Pancreas (tissue), 10 donors: Measurements from ENCODE around the gene SAMHD1. TPM values are rescaled to one million over a fixed set of nuclear protein-coding genes. Genes with fewer than 3 reads are reported as not detected.
"Not testable (repeated sequence)": the region's sequence is repeated elsewhere in the genome, so short reads cannot be mapped to it uniquely, and the experiment has no call there.

Experiments used
- ATAC-seq, 4 donors: fragments of 200-7000 bp; cut with Tn5 transposase; one replicate each; pipeline versions ENCODE4 v1.8.0 to v1.9.1; 2020; ENCODE audit warnings: mild to moderate bottlenecking in 4 of 4, moderate library complexity in 4 of 4
- DNase-seq, 6 donors: peaks; one replicate each; pipeline ENCODE4 v3.0.0-alpha.2; 2020
- FAIRE-seq: peaks from 2 replicates; lab custom pipeline; 2012; peaks lifted over from hg19 to GRCh38; lab: Jason Lieb, UNC
- H3K27ac ChIP-seq, 4 donors: fragments of 200-600 bp; sonication (generic); 1 replicate in 3 of 4; 2 replicates in 1 of 4; pipeline versions ENCODE4 v1.5.0 to v1.8.0; 2020
- H3K27me3 ChIP-seq, 4 donors: fragments of 200-600 bp; one replicate each; pipeline ENCODE4 v1.8.0; 2021
- H3K36me3 ChIP-seq, 3 donors: fragments of 200-600 bp; sonication (generic) in 1 of 3; one replicate each; pipeline versions ENCODE4 v1.5.0 to v1.8.0; 2020 to 2021
- H3K4me1 ChIP-seq, 3 donors: fragments of 200-600 bp; one replicate each; pipeline ENCODE4 v1.8.0; 2021
- H3K4me3 ChIP-seq, 4 donors: fragments of 200-600 bp; sonication (generic) in 2 of 4; one replicate each; pipeline versions ENCODE4 v1.5.0 to v1.8.0; 2020 to 2021
- H3K9me3 ChIP-seq, 4 donors: fragments of 200-600 bp; one replicate each; pipeline ENCODE4 v1.8.0; 2021
- WGBS, 2 donors: extraction: QIAGEN DNeasy Blood & Tissue Kit; methylation state at CpG; one replicate each; pipeline ENCODE4 v1.1.7; 2013; 5-methylcytosine and 5-hydroxymethylcytosine counted together
- intact Hi-C, 3 donors: fragments of 100-400 bp; cut with DNase I; formaldehyde crosslinking; loops; one replicate each; pipeline versions ENCODE4 v1.11.1 to v1.14.2; 2022
- polyA plus RNA-seq, 2 donors: library from polyadenylated mRNA; stranded (reverse); fragments of 200-250 nt; gene quantifications; one replicate each; pipeline ENCODE4 v1.2.3, GENCODE V29; 2013
- total RNA-seq, 6 donors: library from RNA; stranded (reverse); fragmentation: NEBNext Ultra II Directional in 4 of 6; extraction: Animal tissue kit (Norgen Biotek cat#: 25700) in 4 of 6; gene quantifications; one replicate each; pipeline versions ENCODE4 v1.2.1 to v1.2.4, GENCODE V29; 2021 to 2023
- TF ChIP-seq, protein P1 (sequence below), 4 donors: fragments of 200-600 bp; sonication (generic) in 3 of 4; IDR thresholded peaks; one replicate each; pipeline versions ENCODE4 v1.5.0 to v1.8.0; 2021; ENCODE audit warnings: antibody characterized with exemption in 4 of 4
- donor health status: healthy with polysubstance abuse.
- donor health status: DM: no; HTN: no; CAD: no; lungs with moderate emphysema.
- donor health status: DM: no; HTN: no; CAD: no.
- donor health status: control.
- donor health status: control.
- donor health status: Bipolar disorder and iron deficiency.
- donor health status: DM: yes; HTN: yes; CAD: no.
- donor health status: DM: no; HTN: no; CAD: no.
- donor health status: DM: no; HTN: no; CAD: no.
- donor health status: DM: yes; HTN: yes; CAD: no.

SAMHD1 gene
- total and polyA plus RNA-seq, 8 donors, result 23.3 to 90.7 (median 49.0) TPM

DNA sequence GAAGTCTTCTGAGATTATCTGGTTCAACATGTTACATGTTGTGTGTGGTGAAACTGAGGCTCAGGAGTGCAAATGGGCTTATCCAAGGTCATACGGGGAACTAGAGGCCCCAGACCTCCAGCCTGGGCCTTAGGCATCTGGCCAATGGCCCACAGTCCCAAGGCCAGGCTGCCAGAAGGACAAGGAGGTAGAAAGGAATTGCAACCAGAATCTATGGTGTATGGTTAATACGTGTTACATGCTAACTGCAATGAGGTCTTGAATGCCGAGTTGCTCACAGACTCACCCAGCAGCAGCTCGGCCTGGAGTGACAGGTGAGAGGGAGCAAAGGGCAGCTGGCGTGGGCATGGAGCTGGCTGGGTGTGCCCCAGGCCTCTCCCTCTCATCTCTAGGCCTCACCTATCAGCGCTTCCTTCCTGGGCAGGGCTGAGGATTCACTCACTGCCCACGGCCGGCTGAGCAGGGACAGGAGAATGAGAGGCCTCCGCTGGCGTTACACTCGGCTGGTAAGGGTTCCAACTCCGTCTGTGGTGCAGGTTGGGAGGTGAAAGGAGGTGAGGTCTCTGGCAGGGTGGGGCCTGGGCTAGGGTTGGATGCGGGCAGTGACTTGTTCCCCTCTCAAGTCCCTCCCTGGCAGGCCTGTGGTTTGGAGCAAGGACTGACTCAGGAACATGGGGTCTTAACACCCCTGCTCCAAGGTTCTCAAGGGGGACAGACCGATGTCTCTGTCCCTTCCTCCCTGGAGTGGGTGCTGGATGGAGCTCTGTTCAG, 75.6 kb downstream of the SAMHD1 start, which contains the start of gene TLDC2:
TLDC2 (plus strand) TSS at position 437 of the 771 bp plus-strand sequence; CDS start at position 474, 37 bp downstream.
- intact Hi-C loops, result no loop called here
- H3K27me3 ChIP-seq, result no peaks in the 10 kb centered on the region
- ATAC-seq (peak in 3 of 4 donors; percentile 13 to 78 (median 75)), FAIRE-seq (no peak), DNase-seq (peak in 1 of 6 donors; percentile 56)
- 76 to 79% methylated on average over 14 of the region's 14 CpGs for WGBS, 2 donors
- H3K4me3 ChIP-seq, result no peak within 1 kb of the TSS
- TF ChIP-seq, protein P1, sequence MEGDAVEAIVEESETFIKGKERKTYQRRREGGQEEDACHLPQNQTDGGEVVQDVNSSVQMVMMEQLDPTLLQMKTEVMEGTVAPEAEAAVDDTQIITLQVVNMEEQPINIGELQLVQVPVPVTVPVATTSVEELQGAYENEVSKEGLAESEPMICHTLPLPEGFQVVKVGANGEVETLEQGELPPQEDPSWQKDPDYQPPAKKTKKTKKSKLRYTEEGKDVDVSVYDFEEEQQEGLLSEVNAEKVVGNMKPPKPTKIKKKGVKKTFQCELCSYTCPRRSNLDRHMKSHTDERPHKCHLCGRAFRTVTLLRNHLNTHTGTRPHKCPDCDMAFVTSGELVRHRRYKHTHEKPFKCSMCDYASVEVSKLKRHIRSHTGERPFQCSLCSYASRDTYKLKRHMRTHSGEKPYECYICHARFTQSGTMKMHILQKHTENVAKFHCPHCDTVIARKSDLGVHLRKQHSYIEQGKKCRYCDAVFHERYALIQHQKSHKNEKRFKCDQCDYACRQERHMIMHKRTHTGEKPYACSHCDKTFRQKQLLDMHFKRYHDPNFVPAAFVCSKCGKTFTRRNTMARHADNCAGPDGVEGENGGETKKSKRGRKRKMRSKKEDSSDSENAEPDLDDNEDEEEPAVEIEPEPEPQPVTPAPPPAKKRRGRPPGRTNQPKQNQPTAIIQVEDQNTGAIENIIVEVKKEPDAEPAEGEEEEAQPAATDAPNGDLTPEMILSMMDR (IDR thresholded peaks at IDR 0.05), result no peak
- no peak within 1 kb of the TSS for H3K27ac ChIP-seq
- H3K9me3 ChIP-seq, result no peaks in the 10 kb centered on the region
- no peaks in the 10 kb centered on the region for H3K36me3 ChIP-seq
- no peaks in the 10 kb centered on the region for H3K4me1 ChIP-seq

DNA sequence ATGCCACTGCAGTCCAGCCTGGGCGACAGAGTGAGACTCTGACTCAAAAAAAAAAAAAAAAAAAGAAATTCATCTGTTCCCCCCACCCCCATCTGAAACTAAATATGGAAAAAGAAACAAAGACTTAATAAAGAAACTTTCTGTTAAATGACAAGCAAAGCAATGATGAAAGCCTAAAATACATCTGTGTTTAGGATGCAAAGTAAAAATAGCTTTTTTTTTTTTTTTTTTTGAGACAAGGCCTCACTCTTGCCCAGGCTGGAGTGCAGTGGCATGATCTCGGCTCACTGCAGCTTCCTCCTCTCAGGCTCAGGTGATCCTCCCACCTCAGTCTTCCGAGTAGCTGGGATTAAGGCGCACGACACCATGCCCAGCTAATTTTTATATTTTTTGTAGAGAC, 76.4 kb downstream of the SAMHD1 start:
- H3K27me3 ChIP-seq, H3K4me1 ChIP-seq, H3K4me3 ChIP-seq, intact Hi-C loops, H3K27ac ChIP-seq, FAIRE-seq, H3K36me3 ChIP-seq, H3K9me3 ChIP-seq, ATAC-seq: not testable (repeated sequence)
- DNase-seq, result peak in 1 of 6 donors; percentile 1
- 86 to 92% methylated on average over 5 of the region's 5 CpGs for WGBS, 2 donors

DNA sequence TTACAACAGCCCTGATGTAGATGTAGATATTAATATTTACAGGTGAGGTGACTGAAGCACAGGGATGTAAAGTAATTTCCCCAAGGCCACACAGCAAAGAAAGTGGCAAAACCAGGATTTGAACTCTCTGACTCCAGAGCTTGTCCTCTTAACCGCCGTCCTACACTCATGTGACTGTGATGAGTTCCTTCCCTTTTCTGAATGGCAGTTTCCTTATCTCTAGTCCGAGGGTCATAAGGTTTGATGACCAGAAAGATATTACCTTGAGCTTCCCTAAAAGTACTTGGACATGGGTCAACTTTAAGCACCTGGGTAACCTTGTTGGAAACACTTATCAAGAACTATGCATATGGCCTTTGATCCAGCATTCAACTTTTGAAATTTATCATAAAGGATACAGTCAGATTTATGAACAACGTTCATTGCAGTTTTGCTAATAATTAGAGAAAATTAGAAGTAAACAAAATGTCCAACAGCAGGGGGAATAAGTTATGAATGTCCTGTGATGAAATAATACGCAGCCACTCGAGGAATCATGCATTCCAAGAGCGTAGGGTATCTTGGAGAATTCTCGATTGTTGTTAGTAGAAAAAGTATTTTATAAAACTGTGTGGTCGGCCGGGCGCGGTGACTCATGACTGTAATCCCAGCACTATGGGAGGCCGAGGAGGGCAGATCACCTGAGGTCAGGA, 77.9 kb downstream of the SAMHD1 start:
- ATAC-seq (no peak), DNase-seq (peak in 1 of 6 donors; percentile 1), FAIRE-seq (no peak)
- no peaks in the 10 kb centered on the region for H3K4me1 ChIP-seq
- no peak overlapping the region for H3K27ac ChIP-seq
- H3K27me3 ChIP-seq, result no peaks in the 10 kb centered on the region
- no peak overlapping the region for H3K4me3 ChIP-seq
- 78 to 83% methylated on average over 13 of the region's 13 CpGs for WGBS, 2 donors
- intact Hi-C loops, result no loop called here
- no peaks in the 10 kb centered on the region for H3K9me3 ChIP-seq
- TF ChIP-seq, protein P1 (IDR thresholded peaks at IDR 0.05), result no peak
- no peaks in the 10 kb centered on the region for H3K36me3 ChIP-seq

- 55 to 59% methylated on average over 5 of the region's 5 CpGs for WGBS, 2 donors
- no peak overlapping the region for H3K4me3 ChIP-seq
- no peaks in the 10 kb centered on the region for H3K9me3 ChIP-seq
- TF ChIP-seq, protein P1 (IDR thresholded peaks at IDR 0.05), result no peak
- ATAC-seq, result no peak
- no peaks in the 10 kb centered on the region for H3K4me1 ChIP-seq
- intact Hi-C loops, result no loop called here
- FAIRE-seq, result no peak
- H3K27ac ChIP-seq, result no peak overlapping the region
- no peaks in the 10 kb centered on the region for H3K27me3 ChIP-seq
- DNase-seq, result peak in 1 of 6 donors; percentile 52
- H3K36me3 ChIP-seq, result no peaks in the 10 kb centered on the region
Observed at GRCh38 chr20:36872852-36873251, 78.7 kb downstream of the SAMHD1 start.

DNA sequence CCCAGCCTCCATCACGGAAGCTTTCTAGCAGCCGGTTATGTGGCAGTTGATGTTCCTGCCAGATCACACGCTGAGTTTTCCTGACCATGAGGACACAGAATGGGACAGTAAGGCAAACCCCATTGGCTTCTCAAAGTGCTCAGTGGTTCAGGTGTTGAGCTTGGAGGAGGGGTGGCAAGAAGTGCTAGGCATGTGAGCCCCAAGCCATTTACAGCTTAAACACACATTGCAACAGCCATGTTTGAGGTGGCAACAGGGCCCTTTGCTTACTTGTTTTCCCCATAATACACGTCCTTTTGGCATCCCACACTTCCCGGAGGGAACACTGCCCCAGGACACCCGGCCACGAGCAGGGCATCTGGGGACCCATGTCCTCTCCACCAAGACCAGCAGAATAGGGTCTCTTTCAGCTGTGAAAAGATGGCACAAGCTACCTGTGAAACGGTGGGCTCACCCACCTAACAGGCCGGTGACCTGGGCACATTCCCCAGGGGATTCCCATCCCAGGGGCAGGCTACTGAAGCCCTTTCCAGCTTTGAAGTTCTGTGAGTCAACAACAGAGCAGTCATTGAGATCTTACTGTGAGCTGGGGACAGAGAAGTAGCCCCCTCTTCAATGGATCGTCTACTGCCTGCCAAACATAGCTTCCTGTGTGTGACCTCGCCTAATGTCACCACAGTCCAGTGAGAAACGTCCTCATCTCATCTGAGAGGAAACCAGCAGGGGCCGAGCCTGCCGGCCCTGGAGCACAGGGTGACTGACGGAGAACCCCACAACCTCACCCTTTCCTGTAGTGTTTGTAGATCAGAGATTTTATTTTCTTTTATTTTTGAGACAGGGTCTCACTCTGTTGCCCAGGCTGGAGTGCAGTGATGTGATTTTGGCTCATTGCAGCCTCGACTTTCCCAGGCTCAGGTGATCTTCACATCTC, 79.6 kb downstream of the SAMHD1 start:
- intact Hi-C loops, result no loop called here
- H3K27me3 ChIP-seq, result no peaks in the 10 kb centered on the region
- DNase-seq (peak in 1 of 6 donors; percentile 15), ATAC-seq (no peak), FAIRE-seq (no peak)
- no peaks in the 10 kb centered on the region for H3K4me1 ChIP-seq
- WGBS, 2 donors, result 65 to 73% methylated on average over 16 of the region's 16 CpGs
- H3K4me3 ChIP-seq, result no peak overlapping the region
- TF ChIP-seq, protein P1 (IDR thresholded peaks at IDR 0.05), result no peak
- no peak overlapping the region for H3K27ac ChIP-seq
- H3K9me3 ChIP-seq, result no peaks in the 10 kb centered on the region
- H3K36me3 ChIP-seq, result no peaks in the 10 kb centered on the region
